Esophagus muscularis mucosa (tissue), 4 donors: ENCODE measurements around the gene GBA3.

Experiments used
- EP300 ChIP-seq: sonication (generic); formaldehyde crosslinking; IDR thresholded peaks from one replicate; pipeline ENCODE4 v1.6.1; 2017; ENCODE audit warnings: antibody characterized with exemption
- POLR2A ChIP-seq: fragments of 450-650 bp; IDR thresholded peaks from one replicate; pipeline ENCODE4 v1.6.1; 2017; ENCODE audit warnings: antibody characterized with exemption, moderate library complexity, mild to moderate bottlenecking, low read depth
- POLR2AphosphoS5 ChIP-seq, 2 donors: sonication (generic); formaldehyde crosslinking; IDR thresholded peaks; one replicate each; pipeline ENCODE4 v1.6.1; 2017; ENCODE audit warnings: antibody characterized with exemption in 2 of 2
- TF ChIP-seq, protein P1 (sequence below), 3 experiments: fragments of 200-600 bp in 2 of 3; fragments of 450-650 bp in 1 of 3; sonication (generic) in 2 of 3; IDR thresholded peaks; one replicate each; pipeline ENCODE4 v1.5.1; 2017 to 2019; ENCODE audit warnings: antibody characterized with exemption in 3 of 3, mild to moderate bottlenecking in 2 of 3, moderate library complexity in 1 of 3

DNA sequence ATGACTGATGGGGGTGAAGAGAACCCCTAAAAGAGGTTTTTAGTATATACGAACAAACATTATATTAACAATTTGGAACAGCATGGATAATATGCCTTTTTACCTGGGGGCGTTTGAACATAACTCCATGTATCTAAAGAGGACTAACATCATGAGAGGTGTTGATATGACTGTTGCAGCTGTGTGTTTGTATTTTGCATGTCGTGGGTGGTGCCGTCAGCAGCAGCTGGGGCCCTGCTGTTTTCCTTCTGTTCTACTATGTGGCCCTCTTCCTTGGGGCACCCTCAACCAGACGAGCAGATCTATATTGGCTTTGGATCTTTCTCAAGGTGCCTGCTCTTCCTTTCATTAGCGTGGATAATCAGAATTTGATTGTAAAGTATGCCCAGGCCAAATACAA is 11.2 kb downstream of the GBA3 start:
- TF ChIP-seq, protein P1, sequence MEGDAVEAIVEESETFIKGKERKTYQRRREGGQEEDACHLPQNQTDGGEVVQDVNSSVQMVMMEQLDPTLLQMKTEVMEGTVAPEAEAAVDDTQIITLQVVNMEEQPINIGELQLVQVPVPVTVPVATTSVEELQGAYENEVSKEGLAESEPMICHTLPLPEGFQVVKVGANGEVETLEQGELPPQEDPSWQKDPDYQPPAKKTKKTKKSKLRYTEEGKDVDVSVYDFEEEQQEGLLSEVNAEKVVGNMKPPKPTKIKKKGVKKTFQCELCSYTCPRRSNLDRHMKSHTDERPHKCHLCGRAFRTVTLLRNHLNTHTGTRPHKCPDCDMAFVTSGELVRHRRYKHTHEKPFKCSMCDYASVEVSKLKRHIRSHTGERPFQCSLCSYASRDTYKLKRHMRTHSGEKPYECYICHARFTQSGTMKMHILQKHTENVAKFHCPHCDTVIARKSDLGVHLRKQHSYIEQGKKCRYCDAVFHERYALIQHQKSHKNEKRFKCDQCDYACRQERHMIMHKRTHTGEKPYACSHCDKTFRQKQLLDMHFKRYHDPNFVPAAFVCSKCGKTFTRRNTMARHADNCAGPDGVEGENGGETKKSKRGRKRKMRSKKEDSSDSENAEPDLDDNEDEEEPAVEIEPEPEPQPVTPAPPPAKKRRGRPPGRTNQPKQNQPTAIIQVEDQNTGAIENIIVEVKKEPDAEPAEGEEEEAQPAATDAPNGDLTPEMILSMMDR (IDR thresholded peaks at IDR 0.05) = no peak
- no peak for TF ChIP-seq POLR2AphosphoS5 (IDR thresholded peaks at IDR 0.05)
- TF ChIP-seq POLR2A = no peak
- TF ChIP-seq EP300 = no peak
